ENCODE data around the gene SDE2. TPM values are rescaled to one million over a fixed set of nuclear protein-coding genes. Genes with fewer than 3 reads are reported as not detected.
"Not testable (repeated sequence)": the region's sequence is repeated elsewhere in the genome, so short reads cannot be mapped to it uniquely, and the experiment has no call there.

Gene SDE2
- polyA plus RNA-seq, 3 donors from 2014 or later = 13.5 to 18.9 (median 15.8) TPM

- no peaks in the 10 kb centered on the region for H3K36me3 Mint-ChIP-seq
- no peaks in the 10 kb centered on the region for H3K9me3 Mint-ChIP-seq
- H3K27me3 Mint-ChIP-seq (ENCODE audit: low read depth in 3 of 3) = peaks cover 2 to 4% (median 3%) of the 10 kb centered on the region in 3 donors
- H3K4me1 Mint-ChIP-seq = no peaks in the 10 kb centered on the region
- no peak overlapping the region for H3K4me3 Mint-ChIP-seq
- H3K27ac Mint-ChIP-seq = no peak overlapping the region
- DNase-seq = no peak
Measured at GRCh38 chr1:226027538-226028217, 28.5 kb upstream of the SDE2 start.

- Mint-ChIP-seq H3K9me3 (no peaks in the 10 kb centered on the region), H3K27ac (no peak overlapping the region), H3K27me3 (ENCODE audit: low read depth in 3 of 3) (peaks cover 0 to 5% (median 4%) of the 10 kb centered on the region in 3 donors), H3K4me1 (no peaks in the 10 kb centered on the region), H3K36me3 (no peaks in the 10 kb centered on the region), H3K4me3 (no peak overlapping the region)
- no peak for DNase-seq
Measured at GRCh38 chr1:226026833-226027232, 27.7 kb upstream of the SDE2 start.

DNA sequence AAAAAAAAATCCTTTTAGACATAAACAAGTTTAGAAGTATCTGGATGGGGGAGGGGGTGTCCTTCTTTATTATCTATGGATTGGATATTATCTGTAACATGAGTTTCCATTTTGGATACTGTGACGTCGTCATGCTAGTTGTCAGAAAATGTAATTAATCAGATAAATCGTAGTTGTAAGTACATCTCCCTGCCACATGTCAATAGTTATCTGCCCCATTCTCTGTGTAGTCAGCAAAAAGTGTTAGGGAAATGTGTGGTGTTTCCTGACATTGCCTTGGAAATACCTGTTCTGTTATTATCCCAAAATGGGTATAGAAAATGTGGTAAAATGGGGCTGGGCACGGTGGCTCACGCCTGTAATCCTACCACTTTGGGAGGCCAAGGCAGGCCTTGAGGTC is 24.6 kb upstream of the SDE2 start:
- H3K4me1 Mint-ChIP-seq = no peaks in the 10 kb centered on the region
- no peak overlapping the region for H3K27ac Mint-ChIP-seq
- H3K9me3 Mint-ChIP-seq = no peaks in the 10 kb centered on the region
- no peak overlapping the region for H3K4me3 Mint-ChIP-seq
- H3K27me3 Mint-ChIP-seq (ENCODE audit: low read depth in 3 of 3) = peaks cover 0 to 3% (median 0%) of the 10 kb centered on the region in 3 donors
- no peaks in the 10 kb centered on the region for H3K36me3 Mint-ChIP-seq
- no peak for DNase-seq

DNA sequence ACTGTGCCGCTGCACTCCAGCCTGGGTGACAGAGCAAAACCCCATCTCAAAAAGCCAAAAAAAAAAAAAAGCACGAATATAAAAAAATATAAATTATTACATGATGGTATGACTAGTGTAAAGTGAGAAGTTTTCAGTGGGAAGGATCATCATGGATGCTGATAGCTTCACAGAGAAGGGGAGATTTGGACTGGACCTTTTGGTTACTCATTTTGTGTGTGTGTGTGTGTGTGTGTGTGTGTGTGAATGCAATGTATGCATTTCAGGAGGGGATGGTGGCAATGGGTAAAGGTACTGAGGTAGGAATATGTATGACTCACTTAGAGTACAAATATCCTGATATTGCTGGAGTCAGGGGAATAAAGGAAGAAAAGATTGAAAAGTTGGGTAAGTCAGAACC is 22.7 kb upstream of the SDE2 start:
- H3K36me3 Mint-ChIP-seq = no peaks in the 10 kb centered on the region
- no peak overlapping the region for H3K4me3 Mint-ChIP-seq
- no peaks in the 10 kb centered on the region for H3K4me1 Mint-ChIP-seq
- H3K27ac Mint-ChIP-seq = no peak overlapping the region
- no peak for DNase-seq
- peaks cover 0 to 3% (median 0%) of the 10 kb centered on the region in 3 donors for H3K27me3 Mint-ChIP-seq (ENCODE audit: low read depth in 3 of 3)
- no peaks in the 10 kb centered on the region for H3K9me3 Mint-ChIP-seq

DNA sequence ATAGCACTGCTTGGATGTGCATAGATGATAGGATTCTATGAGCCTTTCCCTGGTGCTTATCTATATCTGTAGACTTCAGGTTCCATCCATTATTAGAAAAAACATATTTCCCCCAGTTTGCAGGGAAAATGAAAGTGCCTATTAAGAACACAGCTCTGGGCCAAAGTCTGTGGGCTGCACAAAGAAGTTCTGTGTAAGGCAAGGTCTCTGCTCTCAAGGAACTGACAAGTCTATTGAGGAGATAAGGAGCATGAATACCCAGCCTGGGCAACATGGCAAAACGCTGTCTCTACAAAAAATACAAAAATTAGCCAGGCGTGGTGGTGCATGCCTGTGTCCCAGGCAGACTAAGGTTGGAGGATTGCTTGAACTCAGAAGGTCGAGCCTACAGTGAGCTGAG is 22.3 kb upstream of the SDE2 start:
- no peak overlapping the region for H3K27ac Mint-ChIP-seq
- H3K4me3 Mint-ChIP-seq = no peak overlapping the region
- peaks cover 0 to 3% (median 2%) of the 10 kb centered on the region in 3 donors for H3K27me3 Mint-ChIP-seq (ENCODE audit: low read depth in 3 of 3)
- H3K4me1 Mint-ChIP-seq = no peaks in the 10 kb centered on the region
- H3K9me3 Mint-ChIP-seq = no peaks in the 10 kb centered on the region
- DNase-seq = no peak
- no peaks in the 10 kb centered on the region for H3K36me3 Mint-ChIP-seq

- Mint-ChIP-seq H3K27ac (no peak overlapping the region), H3K4me1 (no peaks in the 10 kb centered on the region), H3K27me3 (ENCODE audit: low read depth in 3 of 3) (peaks cover 0 to 5% (median 2%) of the 10 kb centered on the region in 3 donors), H3K4me3 (no peak overlapping the region), H3K9me3 (no peaks in the 10 kb centered on the region), H3K36me3 (no peaks in the 10 kb centered on the region)
- DNase-seq = no peak
Measured at GRCh38 chr1:226019572-226019971, 20.4 kb upstream of the SDE2 start.

DNA sequence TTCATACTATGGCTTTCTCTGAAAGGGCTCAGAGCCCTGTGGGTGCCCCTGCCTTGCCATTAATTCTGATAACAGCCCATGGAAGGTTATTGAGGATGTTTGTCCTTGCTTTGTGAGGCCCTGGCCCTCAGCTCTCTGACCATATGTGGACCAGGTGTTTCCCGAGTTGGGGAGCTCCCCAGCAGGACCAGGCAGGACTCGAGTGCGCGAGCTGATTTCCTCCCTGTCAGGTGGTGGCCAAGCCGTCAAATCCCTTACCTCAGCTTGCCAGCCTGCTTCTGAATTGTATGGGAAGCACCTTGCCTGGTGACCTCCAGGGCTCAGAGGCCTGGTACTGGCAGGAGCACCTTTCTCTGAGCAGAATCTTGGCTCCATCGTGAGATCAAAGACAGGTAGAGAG is 17.9 kb upstream of the SDE2 start:
- no peaks in the 10 kb centered on the region for H3K4me1 Mint-ChIP-seq
- H3K27me3 Mint-ChIP-seq (ENCODE audit: low read depth in 3 of 3) = peaks cover 0 to 4% (median 4%) of the 10 kb centered on the region in 3 donors
- H3K9me3 Mint-ChIP-seq = no peaks in the 10 kb centered on the region
- H3K36me3 Mint-ChIP-seq = no peaks in the 10 kb centered on the region
- no peak overlapping the region for H3K27ac Mint-ChIP-seq
- no peak overlapping the region for H3K4me3 Mint-ChIP-seq
- DNase-seq = no peak

- no peaks in the 10 kb centered on the region for H3K36me3 Mint-ChIP-seq
- no peak for DNase-seq
- H3K4me1 Mint-ChIP-seq = no peaks in the 10 kb centered on the region
- no peaks in the 10 kb centered on the region for H3K9me3 Mint-ChIP-seq
- H3K4me3 Mint-ChIP-seq = no peak overlapping the region
- H3K27ac Mint-ChIP-seq = no peak overlapping the region
- peaks cover 1 to 2% (median 2%) of the 10 kb centered on the region in 3 donors for H3K27me3 Mint-ChIP-seq (ENCODE audit: low read depth in 3 of 3)
Measured at GRCh38 chr1:226009650-226010044, 10.5 kb upstream of the SDE2 start.

GRCh38 chr1:226007126-226007892 is 8.2 kb upstream of the SDE2 start:
- H3K4me3 Mint-ChIP-seq, H3K27ac Mint-ChIP-seq: not testable (repeated sequence)

GRCh38 chr1:226006686-226007085 is 7.5 kb upstream of the SDE2 start:
- Mint-ChIP-seq H3K36me3 (no peaks in the 10 kb centered on the region), H3K4me3 (no peak overlapping the region), H3K9me3 (no peaks in the 10 kb centered on the region), H3K4me1 (peaks cover 17 to 20% of the 10 kb centered on the region in 2 donors), H3K27me3 (ENCODE audit: low read depth in 3 of 3) (peaks cover 0 to 4% (median 3%) of the 10 kb centered on the region in 3 donors), H3K27ac (no peak overlapping the region)
- no peak for DNase-seq

More at GRCh38 chr1:226007126-226007892, 8.2 kb upstream of the SDE2 start:
- H3K27me3 Mint-ChIP-seq (ENCODE audit: low read depth in 3 of 3); H3K36me3 Mint-ChIP-seq; DNase-seq; H3K9me3 Mint-ChIP-seq: not testable (repeated sequence)
- H3K4me1 Mint-ChIP-seq = peaks cover 10 to 14% of the 10 kb centered on the region in 2 donors

GRCh38 chr1:226004396-226004795 is 5.3 kb upstream of the SDE2 start:
- Mint-ChIP-seq H3K27ac (no peak overlapping the region), H3K27me3 (ENCODE audit: low read depth in 3 of 3) (peaks cover 9 to 12% (median 11%) of the 10 kb centered on the region in 3 donors), H3K4me1 (peaks cover 36 to 41% of the 10 kb centered on the region in 2 donors), H3K36me3 (no peaks in the 10 kb centered on the region), H3K9me3 (no peaks in the 10 kb centered on the region), H3K4me3 (no peak overlapping the region)
- no peak for DNase-seq

DNA sequence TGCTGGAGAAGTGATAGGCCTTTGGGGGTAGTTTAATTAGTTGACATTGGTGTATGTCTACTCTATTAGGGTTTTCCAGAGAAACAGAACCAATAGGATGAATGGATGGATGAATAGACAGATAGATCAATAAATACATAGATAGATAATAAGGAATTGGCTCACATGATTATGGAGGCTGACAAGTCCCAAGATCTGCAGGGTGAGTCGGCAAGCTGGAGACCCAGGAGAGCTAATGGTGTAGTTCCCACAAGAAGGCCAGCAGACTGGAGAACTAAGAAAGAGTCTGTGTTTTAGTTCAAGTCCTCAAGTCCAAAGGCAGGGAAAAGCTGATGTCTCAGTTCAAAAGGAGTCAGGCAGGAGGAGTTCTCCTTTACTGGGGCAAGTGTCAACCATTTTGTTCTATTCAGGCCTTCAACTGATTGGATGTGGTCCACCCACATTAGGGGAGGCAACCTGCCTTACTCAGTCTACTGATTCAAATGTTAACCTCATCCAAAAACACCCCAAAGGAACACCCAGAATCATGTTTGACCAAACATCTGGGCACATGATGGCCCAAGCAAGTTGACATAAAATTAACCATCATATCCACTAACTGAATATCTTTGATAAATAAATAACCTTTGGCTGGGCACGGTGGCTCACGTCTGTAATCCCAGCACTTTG is 4.5 kb upstream of the SDE2 start:
- Mint-ChIP-seq H3K27me3 (ENCODE audit: low read depth in 3 of 3) (peaks cover 17 to 20% (median 17%) of the 10 kb centered on the region in 3 donors), H3K27ac (peak overlapping the region in 5 of 6 donors; percentile 26 to 99 (median 55)), H3K9me3 (no peaks in the 10 kb centered on the region), H3K36me3 (no peaks in the 10 kb centered on the region), H3K4me1 (peaks cover 41 to 48% of the 10 kb centered on the region in 2 donors), H3K4me3 (no peak overlapping the region)
- DNase-seq = no peak

DNA sequence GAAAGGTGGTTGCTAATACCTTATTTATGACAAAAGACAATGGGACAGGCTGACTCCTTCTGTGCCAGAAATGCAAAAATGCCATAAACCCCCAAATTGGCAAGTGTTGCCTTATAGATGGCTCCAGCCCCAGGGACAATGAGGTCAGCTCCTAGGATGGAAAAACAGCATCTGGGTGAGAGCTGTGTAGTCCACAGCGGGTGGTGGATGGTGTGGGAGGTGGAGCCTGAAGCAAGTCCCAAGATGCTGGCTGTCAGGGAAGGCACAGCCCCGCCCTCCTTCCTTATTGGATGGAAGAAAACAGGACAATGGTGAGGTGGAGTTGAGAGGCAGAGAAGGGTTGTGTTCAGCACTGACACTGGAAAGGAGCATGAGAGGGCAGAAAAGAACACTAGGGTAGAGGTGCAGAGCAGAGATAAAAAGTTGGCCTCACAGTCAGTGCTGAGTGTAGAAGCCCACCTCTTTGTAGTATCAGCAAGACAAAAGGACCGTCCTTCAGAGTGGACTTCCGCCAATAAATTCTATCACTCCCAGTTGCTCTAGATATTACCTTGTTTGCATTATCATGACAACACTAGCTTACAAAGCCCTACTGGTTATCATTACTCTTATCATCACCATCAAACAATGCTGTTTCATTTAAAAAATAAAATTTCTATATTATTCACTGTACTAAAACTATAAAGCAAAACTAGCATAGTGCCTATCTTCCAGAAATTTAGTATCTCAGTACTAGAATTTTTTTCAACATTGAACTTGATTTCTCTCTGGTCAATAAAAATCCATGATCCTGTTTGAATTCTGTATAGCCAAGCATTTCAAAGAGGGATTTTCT is 3.7 kb upstream of the SDE2 start:
- Mint-ChIP-seq H3K36me3 (no peaks in the 10 kb centered on the region), H3K27ac (peak overlapping the region; percentile 88 to 100 (median 100)), H3K27me3 (ENCODE audit: low read depth in 3 of 3) (peaks cover 17 to 24% (median 18%) of the 10 kb centered on the region in 3 donors), H3K4me3 (peak overlapping the region; percentile 14 to 59 (median 43)), H3K4me1 (peaks cover 49 to 56% of the 10 kb centered on the region in 2 donors), H3K9me3 (no peaks in the 10 kb centered on the region)
- DNase-seq = no peak
